ENCODE data around the gene FBXO24.

DNA sequence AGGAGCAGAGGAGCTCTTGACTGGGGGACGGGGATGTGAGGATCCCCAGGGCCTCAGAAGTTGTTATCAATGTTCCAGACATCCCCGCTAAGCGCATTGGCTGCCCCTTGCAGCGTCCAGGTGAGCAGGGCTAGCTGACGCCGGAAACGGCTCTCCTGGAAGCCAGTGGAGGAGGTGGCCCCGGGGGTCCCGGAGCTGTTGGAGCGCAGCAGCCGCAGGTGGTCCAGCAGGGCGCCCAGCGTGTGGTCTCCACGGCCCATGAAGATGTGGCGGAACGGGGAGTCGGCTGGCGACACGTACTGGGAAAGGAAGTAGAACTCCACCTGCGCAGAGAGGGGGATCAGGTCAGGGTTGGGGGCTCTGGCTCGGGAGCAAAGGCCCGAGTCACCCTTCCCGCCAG, 34.7 kb downstream of the FBXO24 start:
- no peak for TF ChIP-seq EP300 (IDR thresholded peaks at IDR 0.05; ENCODE audit: low read depth)
- TF ChIP-seq, protein P1, sequence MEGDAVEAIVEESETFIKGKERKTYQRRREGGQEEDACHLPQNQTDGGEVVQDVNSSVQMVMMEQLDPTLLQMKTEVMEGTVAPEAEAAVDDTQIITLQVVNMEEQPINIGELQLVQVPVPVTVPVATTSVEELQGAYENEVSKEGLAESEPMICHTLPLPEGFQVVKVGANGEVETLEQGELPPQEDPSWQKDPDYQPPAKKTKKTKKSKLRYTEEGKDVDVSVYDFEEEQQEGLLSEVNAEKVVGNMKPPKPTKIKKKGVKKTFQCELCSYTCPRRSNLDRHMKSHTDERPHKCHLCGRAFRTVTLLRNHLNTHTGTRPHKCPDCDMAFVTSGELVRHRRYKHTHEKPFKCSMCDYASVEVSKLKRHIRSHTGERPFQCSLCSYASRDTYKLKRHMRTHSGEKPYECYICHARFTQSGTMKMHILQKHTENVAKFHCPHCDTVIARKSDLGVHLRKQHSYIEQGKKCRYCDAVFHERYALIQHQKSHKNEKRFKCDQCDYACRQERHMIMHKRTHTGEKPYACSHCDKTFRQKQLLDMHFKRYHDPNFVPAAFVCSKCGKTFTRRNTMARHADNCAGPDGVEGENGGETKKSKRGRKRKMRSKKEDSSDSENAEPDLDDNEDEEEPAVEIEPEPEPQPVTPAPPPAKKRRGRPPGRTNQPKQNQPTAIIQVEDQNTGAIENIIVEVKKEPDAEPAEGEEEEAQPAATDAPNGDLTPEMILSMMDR (IDR thresholded peaks at IDR 0.05): no peak
